DOHH2 (cell line): ENCODE measurements around the gene TM4SF18.

Experiments
- H3F3A ChIP-seq: fragments of 200-600 bp; sonication (generic), shearing (Covaris generic); 2 replicates; pipeline ENCODE4 v1.6.0; 2016; ENCODE audit warnings: antibody characterized with exemption, mild to moderate bottlenecking; ENCODE audit not compliant: control insufficient read depth, insufficient read depth
- H3K27ac ChIP-seq: fragments of 200-600 bp; sonication (generic); 2 replicates; pipeline ENCODE4 v1.5.1; 2014; ENCODE audit warnings: low read depth, mild to moderate bottlenecking, low read length, moderate library complexity
- H3K27me3 ChIP-seq: fragments of 200-600 bp; sonication (generic); 2 replicates; pipeline ENCODE4 v1.6.1; 2014; ENCODE audit warnings: mild to moderate bottlenecking, low read length, mixed read lengths; ENCODE audit not compliant: control insufficient read depth
- H3K36me3 ChIP-seq: fragments of 200-600 bp; sonication (generic); 2 replicates; pipeline ENCODE4 v1.6.1; 2014; ENCODE audit warnings: mild to moderate bottlenecking, low read length, moderate library complexity, mixed read lengths; ENCODE audit not compliant: control insufficient read depth
- H3K4me1 ChIP-seq: fragments of 200-600 bp; sonication (generic); 2 replicates; pipeline ENCODE4 v1.6.1; 2014; ENCODE audit warnings: mild to moderate bottlenecking, low read length, mixed read lengths; ENCODE audit not compliant: control insufficient read depth
- H3K4me2 ChIP-seq: fragments of 200-600 bp; sonication (generic); 2 replicates; pipeline ENCODE4 v1.6.0; 2014; ENCODE audit warnings: mild to moderate bottlenecking, low read length, moderate library complexity
- H3K4me3 ChIP-seq: fragments of 200-600 bp; sonication (generic); 2 replicates; pipeline ENCODE4 v1.5.1; 2014; ENCODE audit warnings: mild to moderate bottlenecking, low read length, mixed read lengths
- H3K79me2 ChIP-seq: fragments of 200-600 bp; sonication (generic); 2 replicates; pipeline ENCODE4 v1.6.1; 2014; ENCODE audit warnings: mild to moderate bottlenecking, low read length, mixed read lengths; ENCODE audit not compliant: control insufficient read depth
- H3K9me2 ChIP-seq: fragments of 200-600 bp; sonication (generic); replicated peaks from 2 replicates; pipeline ENCODE4 v1.6.1; 2014; ENCODE audit warnings: mild to moderate bottlenecking, low read length, mixed read lengths; ENCODE audit not compliant: control insufficient read depth
- H3K9me3 ChIP-seq: fragments of 200-600 bp; sonication (generic); 2 replicates; pipeline ENCODE4 v1.6.1; 2014; ENCODE audit warnings: antibody characterized with exemption, low read length, mixed read lengths; ENCODE audit not compliant: control insufficient read depth, insufficient read depth
- H4K20me1 ChIP-seq: fragments of 200-600 bp; sonication (generic); 2 replicates; pipeline ENCODE4 v1.6.0; 2014; ENCODE audit warnings: low read depth, mild to moderate bottlenecking, antibody characterized with exemption, low read length, moderate library complexity; ENCODE audit not compliant: control insufficient read depth, insufficient read depth
- CTCF ChIP-seq: fragments of 200-600 bp; sonication (generic); IDR thresholded peaks from one replicate; pipeline ENCODE4 v1.5.1; 2014; ENCODE audit warnings: antibody characterized with exemption, mild to moderate bottlenecking, low read depth, low read length; ENCODE audit not compliant: poor library complexity, severe bottlenecking
- EZH2phosphoT487 ChIP-seq: fragments of 200-600 bp; sonication (generic); IDR thresholded peaks from 2 replicates; pipeline ENCODE4 v1.6.1; 2017; ENCODE audit warnings: borderline replicate concordance, mild to moderate bottlenecking, antibody characterized with exemption, low read length, moderate library complexity, mixed read lengths

The TM4SF18 gene

GRCh38 chr3:149332771-149333170 is 665 bp downstream of the TM4SF18 start:
- Histone ChIP-seq H3K27ac (no peak overlapping the region), H3K4me2 (no peak overlapping the region), H3K4me1 (no peaks in the 10 kb centered on the region), H3K4me3 (no peak overlapping the region), H3K27me3 (peaks cover 14% of the 10 kb centered on the region), H3K9me2 (no peaks in the 10 kb centered on the region), H3K9me3 (no peaks in the 10 kb centered on the region), H3K79me2 (no peaks in the 10 kb centered on the region), H4K20me1 (no peaks in the 10 kb centered on the region), H3F3A (no peaks in the 10 kb centered on the region), H3K36me3 (no peaks in the 10 kb centered on the region)
- no peak for TF ChIP-seq CTCF
- TF ChIP-seq EZH2phosphoT487, result no peak

GRCh38 chr3:149332227-149332765 is 1.1 kb downstream of the TM4SF18 start:
- H3K4me2 ChIP-seq, result no peak overlapping the region
- no peak overlapping the region for H3K27ac ChIP-seq
- no peak overlapping the region for H3K4me3 ChIP-seq
- no peak for TF ChIP-seq CTCF
- TF ChIP-seq EZH2phosphoT487, result no peak
- H3K4me1 ChIP-seq, result no peaks in the 10 kb centered on the region
- no peaks in the 10 kb centered on the region for H3K36me3 ChIP-seq
- H3F3A ChIP-seq, result no peaks in the 10 kb centered on the region
- H3K9me2 ChIP-seq, result no peaks in the 10 kb centered on the region
- H4K20me1 ChIP-seq, result no peaks in the 10 kb centered on the region
- H3K9me3 ChIP-seq, result no peaks in the 10 kb centered on the region
- no peaks in the 10 kb centered on the region for H3K79me2 ChIP-seq
- peaks cover 14% of the 10 kb centered on the region for H3K27me3 ChIP-seq

- Histone ChIP-seq H3K9me3 (no peaks in the 10 kb centered on the region), H3K4me2 (no peak overlapping the region), H3K4me1 (no peaks in the 10 kb centered on the region), H3K36me3 (no peaks in the 10 kb centered on the region), H3K79me2 (no peaks in the 10 kb centered on the region), H4K20me1 (no peaks in the 10 kb centered on the region), H3K9me2 (no peaks in the 10 kb centered on the region), H3F3A (no peaks in the 10 kb centered on the region), H3K4me3 (no peak overlapping the region), H3K27ac (no peak overlapping the region), H3K27me3 (peaks cover 14% of the 10 kb centered on the region)
- no peak for TF ChIP-seq EZH2phosphoT487
- TF ChIP-seq CTCF, result no peak
Observed at GRCh38 chr3:149331396-149331795, 2.0 kb downstream of the TM4SF18 start.
